ENCODE results near the gene PLCXD1.

DNA sequence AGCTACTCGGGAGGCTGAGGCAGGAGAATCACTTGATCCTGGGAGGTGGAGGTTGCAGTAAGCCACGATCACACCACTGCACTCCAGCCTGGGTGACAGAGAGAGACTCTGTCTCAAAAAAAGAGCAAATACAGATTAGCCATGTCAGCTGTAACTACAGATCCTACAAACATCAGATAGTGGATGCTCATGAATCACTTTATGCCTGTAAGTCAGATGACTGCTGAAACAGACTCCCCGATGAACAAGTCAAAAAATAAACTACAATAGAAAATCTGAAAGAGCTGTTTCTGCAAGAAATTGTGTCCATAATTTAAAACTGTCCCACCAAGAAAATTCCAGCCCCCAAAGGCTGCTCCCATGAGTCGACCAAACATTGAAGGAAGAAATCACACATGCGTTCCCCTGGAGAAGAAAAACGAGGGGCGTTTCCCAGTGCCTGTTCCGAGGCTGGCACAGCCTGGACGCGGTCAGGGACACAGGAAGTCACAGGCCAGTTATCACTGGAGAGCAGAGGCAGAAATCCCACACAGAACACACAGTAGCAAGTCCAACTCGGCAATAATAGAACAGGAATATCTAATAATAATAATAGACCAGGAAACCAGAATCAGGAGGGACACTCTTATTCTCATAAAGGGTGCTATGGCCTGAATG, 67.4 kb downstream of the PLCXD1 start:
- TF ChIP-seq HDGF (IDR thresholded peaks at IDR 0.05; ENCODE audit: borderline replicate concordance) (no peak), FOXK2 (IDR thresholded peaks at IDR 0.05) (no peak), ARNT (IDR thresholded peaks at IDR 0.05) (no peak), CTBP1 (IDR thresholded peaks at IDR 0.05; ENCODE audit: borderline replicate concordance) (no peak), FOXA1 (IDR thresholded peaks at IDR 0.05) (no peak), ELF4 (IDR thresholded peaks at IDR 0.05) (no peak), LEF1 (IDR thresholded peaks at IDR 0.05; ENCODE audit: borderline replicate concordance) (no peak), FOXM1 (IDR thresholded peaks at IDR 0.05; ENCODE audit: borderline replicate concordance) (no peak), SUZ12 (IDR thresholded peaks at IDR 0.05) (no peak), TARDBP (IDR thresholded peaks at IDR 0.05) (no peak), ZNF384 (IDR thresholded peaks at IDR 0.05) (no peak), NFRKB (IDR thresholded peaks at IDR 0.05) (no peak), BHLHE40 (IDR thresholded peaks at IDR 0.05; ENCODE audit: borderline replicate concordance) (no peak)
